Stromal cell of bone marrow (primary cell): ENCODE data around the gene UNC79.
"Not testable (repeated sequence)": the region's sequence is repeated elsewhere in the genome, so short reads cannot be mapped to it uniquely, and the experiment has no call there.

Experiments used
- DNase-seq: peaks from one replicate; pipeline ENCODE4 v3.0.0-alpha.2; 2012; ENCODE audit warnings: low read depth

UNC79 gene

DNA sequence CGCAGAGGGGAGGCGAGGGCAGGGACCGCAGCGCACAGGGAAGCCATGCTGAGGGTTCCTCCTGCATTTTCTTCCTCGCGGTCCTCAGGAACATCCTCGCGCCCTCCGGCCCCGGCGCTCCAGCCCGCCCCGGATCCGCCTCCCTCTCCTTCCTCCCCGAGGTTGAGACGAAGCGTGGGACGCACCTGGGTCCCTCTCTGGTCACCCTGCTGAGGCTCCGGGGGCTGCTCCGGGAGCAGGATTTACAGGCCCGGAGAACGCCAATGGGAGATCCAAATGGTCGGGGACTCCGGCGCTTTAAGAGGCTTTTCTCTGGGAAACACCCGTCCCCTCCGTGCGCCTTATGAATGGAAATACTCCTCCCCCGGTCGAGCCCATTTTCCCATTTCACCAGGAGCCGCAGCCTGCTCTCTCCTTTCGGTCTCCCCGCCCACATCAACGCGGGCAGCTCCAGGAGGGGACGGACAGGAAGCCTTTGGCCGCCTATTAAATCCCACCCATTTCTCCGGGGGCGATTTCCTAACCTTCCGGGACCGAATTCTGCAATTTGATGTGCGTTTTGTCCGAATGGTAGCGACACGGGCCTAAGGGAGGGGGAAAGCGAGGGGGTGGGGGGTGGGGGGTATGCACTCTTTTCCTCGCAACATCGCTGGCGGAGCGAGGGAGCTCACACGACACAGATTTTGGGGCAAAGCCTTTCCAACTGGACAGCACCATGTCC is at the start of gene UNC79:
TSS of gene UNC79 (plus strand) at position 625 of the 721 bp plus-strand sequence. CDS start at position 716, 91 bp downstream.
- DNase-seq: no peak

- DNase-seq: no peak
Observed at GRCh38 chr14:93381644-93382043, 49.1 kb upstream of the UNC79 start.

DNA sequence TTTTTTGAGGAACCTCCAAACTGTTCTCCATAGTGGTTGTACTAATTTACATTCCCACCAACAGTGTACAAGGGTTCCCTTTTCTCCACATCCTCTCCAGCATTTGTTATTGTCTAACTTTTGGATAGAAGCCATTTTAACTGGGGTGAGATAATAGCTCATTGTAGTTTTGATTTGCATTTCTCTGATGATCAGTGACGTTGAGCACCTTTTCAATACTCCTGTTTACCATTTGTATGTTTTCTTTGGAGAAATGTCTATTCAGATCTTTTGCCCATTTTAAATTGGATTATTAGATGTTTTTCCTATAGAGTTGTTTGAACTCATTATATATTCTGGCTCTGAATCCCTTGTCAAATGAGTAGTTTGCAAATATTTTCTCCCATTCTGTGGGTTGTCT is 46.5 kb upstream of the UNC79 start:
- DNase-seq: not testable (repeated sequence)

DNA sequence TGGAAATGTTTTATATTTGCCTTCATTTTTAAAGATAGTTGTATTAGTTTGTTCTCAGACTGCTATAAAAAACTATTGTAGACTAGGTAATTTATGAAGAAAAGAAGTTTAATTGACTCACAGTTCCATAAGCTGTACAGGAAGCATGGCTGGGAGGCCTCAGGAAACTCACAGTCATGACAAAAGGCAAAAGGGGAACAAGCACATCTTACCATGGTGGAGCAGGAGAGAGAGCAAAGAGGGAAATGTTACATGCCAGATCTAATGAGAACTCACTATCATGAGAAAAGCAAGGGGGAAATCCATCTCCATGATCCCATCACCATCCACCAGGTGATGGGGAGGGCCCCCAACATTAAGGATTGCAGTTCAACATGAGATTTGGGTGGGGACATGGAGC is 35.5 kb upstream of the UNC79 start:
- DNase-seq: no peak

DNA sequence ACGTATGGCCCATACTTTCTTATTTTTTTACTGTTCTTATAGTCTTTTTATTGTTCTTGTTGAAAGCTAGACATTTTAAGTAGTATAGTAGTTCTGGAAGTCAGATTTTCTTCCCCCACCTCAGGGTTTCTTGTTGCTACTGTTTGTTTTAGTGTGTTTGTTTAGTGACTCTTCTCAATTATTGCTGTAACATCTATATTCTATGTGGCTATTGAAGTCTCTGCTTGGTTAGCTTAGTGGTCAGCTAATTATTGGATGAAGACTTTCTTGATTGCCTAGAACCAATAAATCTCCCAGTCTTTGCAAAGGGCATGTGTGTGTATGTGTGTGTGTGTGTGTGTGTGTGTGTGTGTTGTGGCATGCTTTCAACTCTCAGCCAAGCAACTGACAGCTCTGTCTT is 34.3 kb upstream of the UNC79 start:
- no peak for DNase-seq

- DNase-seq: no peak
Observed at GRCh38 chr14:93398491-93398890, 32.2 kb upstream of the UNC79 start.

DNA sequence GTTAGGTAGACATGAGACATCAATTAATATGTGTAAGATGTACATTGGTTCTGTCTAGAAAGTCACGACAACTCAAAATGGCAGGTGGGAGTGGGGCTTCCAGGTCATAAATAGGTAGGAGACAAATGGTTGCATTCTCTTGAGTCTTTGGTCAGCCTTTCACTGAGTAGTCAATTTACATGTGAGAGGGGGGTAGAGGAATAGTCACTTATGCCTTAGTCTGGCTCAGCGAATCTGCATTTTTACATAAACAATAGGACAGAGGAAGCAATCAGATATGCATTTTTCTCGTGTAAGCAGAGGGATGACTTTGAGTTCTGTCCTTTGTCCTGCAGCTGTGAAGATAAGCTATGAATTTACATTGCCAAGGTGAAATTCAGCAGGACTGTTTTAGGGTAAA is 27.8 kb upstream of the UNC79 start:
- DNase-seq: no peak

DNA sequence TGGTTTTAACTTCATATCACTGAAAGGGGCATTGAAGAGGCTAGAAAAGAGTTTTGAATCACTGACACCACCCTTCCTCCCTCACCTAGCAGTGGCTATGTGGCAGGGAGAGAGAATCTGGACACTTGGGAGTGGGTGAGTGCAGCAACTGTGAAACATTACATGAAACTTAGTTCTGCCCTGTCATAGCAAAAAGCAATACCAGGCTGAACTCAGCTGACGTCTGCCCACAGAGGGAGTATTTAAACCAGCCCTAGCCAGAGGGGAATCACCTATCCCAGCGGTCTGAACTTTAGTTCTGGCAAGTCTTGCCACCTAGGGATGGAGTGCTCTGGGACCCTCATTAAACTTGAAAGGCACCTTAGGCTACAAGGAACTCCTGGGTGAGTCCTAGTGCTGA is 20.7 kb upstream of the UNC79 start:
- no peak for DNase-seq

GRCh38 chr14:93410893-93411292 is 19.8 kb upstream of the UNC79 start:
- no peak for DNase-seq

- DNase-seq: not testable (repeated sequence)
Observed at GRCh38 chr14:93425136-93425535, 5.6 kb upstream of the UNC79 start.

DNA sequence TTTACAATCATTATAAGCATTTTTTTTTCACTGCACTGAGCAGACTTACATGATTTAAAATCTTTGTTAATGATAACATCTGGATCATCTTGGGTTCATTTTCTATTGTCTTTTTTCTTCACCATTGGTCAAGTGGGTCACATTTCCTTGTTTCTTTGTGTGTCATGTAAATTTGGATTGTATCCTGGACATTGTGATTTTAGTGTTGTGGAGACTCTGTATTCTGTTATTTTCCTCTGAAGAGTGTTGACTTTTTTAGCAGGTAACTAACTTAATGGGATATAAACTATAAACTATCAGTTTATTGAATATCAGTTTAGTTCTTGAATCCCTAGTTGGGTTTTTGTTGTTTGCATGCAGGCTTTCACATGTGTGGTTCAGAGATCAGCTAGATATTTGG is 4.0 kb upstream of the UNC79 start:
- no peak for DNase-seq

DNA sequence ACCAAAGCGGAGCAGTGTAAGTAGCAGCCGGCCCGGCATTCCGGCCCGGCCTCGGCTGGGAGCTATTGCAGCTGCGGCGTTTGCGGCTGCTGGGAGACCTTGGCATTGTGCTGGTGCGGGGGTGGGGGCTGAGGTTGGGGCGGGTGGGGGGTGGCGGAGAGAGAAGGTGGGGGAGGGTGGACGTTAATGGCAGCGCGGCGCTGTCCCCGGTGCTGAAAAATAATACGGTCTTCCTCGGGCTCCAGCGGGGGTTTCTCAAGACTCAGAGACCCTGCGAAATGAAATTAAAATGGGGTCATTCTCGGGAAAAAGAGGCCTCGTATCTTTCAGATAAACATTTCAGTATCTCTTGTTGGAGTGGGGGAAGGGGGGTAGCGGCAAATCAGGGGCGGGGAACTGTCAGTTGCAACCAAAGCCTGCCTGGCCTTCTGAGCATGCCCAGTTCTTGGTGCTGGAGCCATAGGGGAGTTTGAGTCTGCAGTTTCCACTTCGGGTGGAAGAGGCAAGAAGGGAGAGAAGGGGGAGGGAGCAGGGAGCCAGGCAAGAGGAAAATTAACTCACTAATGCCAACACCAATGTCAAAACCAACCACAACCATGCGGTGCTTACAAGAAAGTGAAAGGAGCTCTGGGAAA is 414 bp downstream of the UNC79 start:
- no peak for DNase-seq

GRCh38 chr14:93454224-93454623 is 23.5 kb downstream of the UNC79 start:
- DNase-seq: no peak

DNA sequence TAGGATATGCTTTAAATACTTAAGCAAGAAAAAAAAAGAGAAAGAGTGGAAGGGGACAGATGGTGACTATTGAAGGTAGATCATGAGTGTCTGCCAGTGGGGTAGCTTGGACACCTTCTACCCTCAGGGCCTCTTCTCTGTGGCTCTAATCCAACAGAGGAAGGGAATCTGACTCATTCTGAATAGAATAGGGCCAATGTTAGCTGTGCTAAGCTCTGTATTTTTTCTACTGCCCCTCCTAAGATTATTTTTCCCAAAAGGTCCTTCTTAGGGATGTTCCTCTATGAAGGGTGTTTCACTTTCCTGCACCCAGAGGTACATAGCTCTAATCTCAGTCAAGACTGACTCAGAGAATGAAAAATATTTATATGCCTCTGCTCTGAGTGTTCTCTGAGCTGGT is 25.6 kb downstream of the UNC79 start:
- no peak for DNase-seq

- DNase-seq: no peak
Observed at GRCh38 chr14:93458234-93458633, 27.5 kb downstream of the UNC79 start.

DNA sequence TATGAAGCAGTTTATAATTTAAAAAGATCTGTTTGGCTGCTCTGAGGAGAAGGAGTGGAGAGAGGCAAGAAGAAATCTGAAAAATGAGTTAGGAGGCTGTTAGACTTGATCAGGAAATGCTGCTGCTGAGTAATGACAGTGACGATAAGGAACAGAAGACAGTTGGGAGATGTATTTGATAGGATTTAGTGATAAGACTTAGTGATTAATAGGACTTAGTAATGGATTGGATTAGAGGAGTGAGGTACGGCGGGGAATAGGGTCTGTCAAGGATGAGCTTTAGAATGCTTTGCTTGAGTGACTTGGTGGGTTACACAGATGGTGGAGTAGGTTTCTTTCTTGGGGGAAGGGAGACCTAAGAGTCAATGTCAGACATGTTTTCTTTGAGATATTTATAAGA is 31.7 kb downstream of the UNC79 start:
- no peak for DNase-seq

DNA sequence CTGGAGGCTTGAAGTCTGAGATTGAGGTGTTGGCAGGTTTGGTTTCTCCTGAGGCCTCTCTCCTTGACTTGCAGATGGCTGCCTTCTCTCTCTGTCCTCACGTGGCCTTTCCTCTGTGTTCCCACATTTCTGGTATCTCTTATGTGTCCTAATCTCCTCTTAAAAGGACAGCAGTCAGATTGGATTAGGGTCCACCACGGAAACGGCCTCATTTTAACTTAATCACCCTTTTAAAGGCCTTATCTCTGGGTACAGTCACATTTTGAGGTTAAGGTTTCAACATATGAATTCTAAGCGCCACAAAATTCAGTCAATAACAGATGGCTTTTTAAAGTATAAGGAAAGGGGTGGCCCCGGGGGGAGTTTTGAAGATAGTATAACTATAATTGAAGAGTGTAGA is 33.5 kb downstream of the UNC79 start:
- DNase-seq: no peak

GRCh38 chr14:93475471-93475870 is 44.7 kb downstream of the UNC79 start:
- DNase-seq: no peak

- DNase-seq: no peak
Observed at GRCh38 chr14:93476305-93476704, 45.6 kb downstream of the UNC79 start.

- not testable (repeated sequence) for DNase-seq
Observed at GRCh38 chr14:93479074-93479473, 48.3 kb downstream of the UNC79 start.

GRCh38 chr14:93480867-93481266 is 50.1 kb downstream of the UNC79 start:
- no peak for DNase-seq

DNA sequence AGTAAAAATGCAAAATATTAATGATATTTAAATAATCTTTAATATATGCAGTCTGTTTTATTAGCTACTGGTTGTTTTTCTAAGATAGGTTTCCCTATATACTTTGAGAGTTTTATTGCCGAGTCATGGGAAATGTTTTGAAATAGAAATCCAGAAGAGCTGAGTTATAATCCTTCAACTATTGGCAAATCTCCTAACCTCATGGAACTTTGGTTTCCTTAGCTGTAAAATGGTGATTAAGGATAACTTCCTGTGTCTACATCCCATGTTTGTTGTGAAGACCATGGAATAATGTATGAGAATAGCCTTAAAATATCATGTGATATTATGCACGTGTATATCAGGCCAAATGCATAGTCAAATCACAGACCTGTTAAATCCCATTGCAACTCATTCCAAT is 51.0 kb downstream of the UNC79 start:
- DNase-seq: no peak

GRCh38 chr14:93490001-93490400 is 59.3 kb downstream of the UNC79 start:
- no peak for DNase-seq

DNA sequence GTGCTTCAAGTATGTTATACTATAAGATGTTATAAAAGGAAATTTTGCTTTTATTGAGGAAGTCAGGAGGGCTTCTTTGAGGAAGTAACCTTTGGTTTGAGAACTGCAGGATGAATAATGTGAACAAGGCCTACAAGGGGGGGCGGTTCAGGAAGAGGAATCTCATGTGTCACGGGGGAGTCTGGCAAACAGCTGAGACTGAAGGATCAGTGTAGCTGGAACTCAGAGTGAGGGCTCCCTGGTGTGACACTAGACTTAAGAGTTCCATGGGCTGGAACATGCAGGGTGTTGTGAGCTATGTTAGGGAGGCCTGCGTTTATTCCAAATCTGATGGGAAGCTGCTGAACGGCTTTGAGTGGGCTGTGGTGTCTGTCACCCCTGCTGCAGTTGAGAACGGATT is 62.3 kb downstream of the UNC79 start:
- no peak for DNase-seq
